Measurements from ENCODE around the gene THSD4.
"Not testable (repeated sequence)": the region's sequence is repeated elsewhere in the genome, so short reads cannot be mapped to it uniquely, and the experiment has no call there.

Gene THSD4

GRCh38 chr15:71709808-71710418 is 594.6 kb downstream of the THSD4 start:
- DNase-seq: no peak

- no peak for DNase-seq
Measured at GRCh38 chr15:71712182-71712581, 596.9 kb downstream of the THSD4 start.

GRCh38 chr15:71713191-71713809 is 598.0 kb downstream of the THSD4 start:
- DNase-seq: no peak

- DNase-seq: no peak
Measured at GRCh38 chr15:71715914-71716313, 600.6 kb downstream of the THSD4 start.

GRCh38 chr15:71716990-71717389 is 601.7 kb downstream of the THSD4 start:
- no peak for DNase-seq

GRCh38 chr15:71718116-71718910 is 603.0 kb downstream of the THSD4 start:
- DNase-seq: no peak

GRCh38 chr15:71723344-71723743 is 608.1 kb downstream of the THSD4 start:
- no peak for DNase-seq

GRCh38 chr15:71725207-71725955 is 610.1 kb downstream of the THSD4 start:
- DNase-seq: not testable (repeated sequence)

- no peak for DNase-seq
Measured at GRCh38 chr15:71728881-71729280, 613.6 kb downstream of the THSD4 start.

- DNase-seq: no peak
Measured at GRCh38 chr15:71729319-71729718, 614.0 kb downstream of the THSD4 start.

- no peak for DNase-seq
Measured at GRCh38 chr15:71730277-71731144, 615.2 kb downstream of the THSD4 start.

- DNase-seq: no peak
Measured at GRCh38 chr15:71732636-71733035, 617.4 kb downstream of the THSD4 start.

- DNase-seq: no peak
Measured at GRCh38 chr15:71733122-71733521, 617.9 kb downstream of the THSD4 start.

- DNase-seq: no peak
Measured at GRCh38 chr15:71734709-71735384, 619.6 kb downstream of the THSD4 start.

- no peak for DNase-seq
Measured at GRCh38 chr15:71735385-71735757, 620.1 kb downstream of the THSD4 start.

- no peak for DNase-seq
Measured at GRCh38 chr15:71736286-71736947, 621.1 kb downstream of the THSD4 start.

- no peak for DNase-seq
Measured at GRCh38 chr15:71737761-71738160, 622.5 kb downstream of the THSD4 start.

- no peak for DNase-seq
Measured at GRCh38 chr15:71739355-71739754, 624.1 kb downstream of the THSD4 start.

- no peak for DNase-seq
Measured at GRCh38 chr15:71742964-71743363, 627.7 kb downstream of the THSD4 start.

- peak; percentile 57 for DNase-seq
Measured at GRCh38 chr15:71743861-71744382, 628.7 kb downstream of the THSD4 start.

- no peak for DNase-seq
Measured at GRCh38 chr15:71746719-71747118, 631.4 kb downstream of the THSD4 start.

Measured in T-helper 9 cell (primary cell).